Amygdala (tissue), 56 donors: ENCODE data around the gene GALNT9.
"Not testable (repeated sequence)": the region's sequence is repeated elsewhere in the genome, so short reads cannot be mapped to it uniquely, and the experiment has no call there.

Experiments used
- DNase-seq, 56 donors: peaks; one replicate each; lab custom pipeline; 2025; lab: John Stamatoyannopoulos, UW

Gene GALNT9

GRCh38 chr12:132315951-132316350 is 13.4 kb downstream of the GALNT9 start:
- DNase-seq = no peak

- DNase-seq = no peak
These were observed 13.9 kb downstream of the GALNT9 start for GRCh38 chr12:132315507-132315906.

DNA sequence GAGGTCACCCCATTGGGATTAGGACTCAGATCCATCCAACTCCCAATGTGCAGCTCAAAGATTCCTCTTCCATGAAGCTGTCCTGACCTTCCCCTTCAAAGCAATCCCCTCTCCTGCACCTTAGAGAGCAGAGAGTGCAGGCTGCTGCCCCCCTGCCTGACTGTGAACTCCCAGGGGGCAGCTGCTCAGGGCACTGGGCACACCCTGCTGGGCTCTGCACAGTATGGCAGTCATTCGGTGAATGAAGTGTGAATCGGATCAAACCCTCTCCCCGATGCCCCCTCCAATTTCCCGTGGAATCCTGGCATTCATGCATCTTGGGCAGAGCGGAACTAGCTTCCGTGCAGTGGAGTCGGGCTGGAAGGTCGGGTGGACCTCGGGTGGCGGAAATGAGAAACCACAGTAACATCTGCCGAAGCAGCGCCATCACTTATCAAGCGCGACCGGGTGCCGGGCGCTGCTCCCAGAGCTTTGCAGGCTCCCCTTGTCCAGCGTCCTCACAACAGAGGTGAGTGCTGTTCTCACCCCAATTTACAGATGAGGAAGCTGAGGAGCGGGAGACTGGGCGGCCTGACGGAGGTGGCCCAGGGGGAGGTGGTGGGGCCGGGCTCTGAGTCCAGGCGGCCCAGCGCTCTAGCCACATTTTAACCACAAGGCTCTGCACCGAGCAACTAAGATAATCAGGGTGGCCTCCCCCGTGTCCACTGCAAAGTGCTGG is 14.7 kb downstream of the GALNT9 start:
- no peak for DNase-seq

GRCh38 chr12:132314035-132314434 is 15.4 kb downstream of the GALNT9 start:
- no peak for DNase-seq

DNA sequence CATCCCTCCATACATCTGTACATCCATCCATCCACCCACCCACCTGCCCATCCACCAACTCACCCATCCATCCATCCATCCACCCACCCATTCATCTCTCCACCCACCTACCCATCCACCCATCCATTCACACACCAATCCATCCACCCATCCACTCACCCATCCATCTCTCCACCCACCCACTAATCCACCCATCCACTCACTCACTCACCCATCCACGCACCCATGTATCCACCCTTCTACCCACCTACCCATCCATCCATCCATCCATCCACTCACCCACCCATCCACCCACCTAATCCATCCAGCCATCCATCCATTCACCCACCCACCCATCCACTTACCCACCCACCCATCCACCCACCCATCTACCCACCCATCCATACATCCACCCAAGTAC is 16.2 kb downstream of the GALNT9 start:
- DNase-seq = no peak

DNA sequence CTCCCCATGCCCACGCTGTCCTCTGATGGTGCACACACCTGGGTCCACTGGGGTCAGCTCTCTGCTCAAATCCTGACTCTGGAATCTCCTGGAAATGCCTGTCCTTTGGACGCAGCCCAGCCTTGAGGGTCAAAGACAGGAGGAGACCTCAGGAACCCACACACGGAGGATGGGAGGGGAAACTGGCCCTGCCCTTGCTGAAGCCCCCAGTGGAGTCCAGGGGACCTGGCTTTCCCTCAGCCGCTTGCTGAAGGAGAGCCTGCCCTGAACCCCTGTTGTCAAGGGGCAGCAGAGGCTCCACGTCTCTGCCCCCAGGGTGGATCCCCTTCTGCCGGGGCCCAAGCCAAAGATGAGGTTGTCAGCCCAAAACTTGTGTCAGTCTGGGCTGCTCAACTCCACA is 16.9 kb downstream of the GALNT9 start:
- no peak for DNase-seq

DNA sequence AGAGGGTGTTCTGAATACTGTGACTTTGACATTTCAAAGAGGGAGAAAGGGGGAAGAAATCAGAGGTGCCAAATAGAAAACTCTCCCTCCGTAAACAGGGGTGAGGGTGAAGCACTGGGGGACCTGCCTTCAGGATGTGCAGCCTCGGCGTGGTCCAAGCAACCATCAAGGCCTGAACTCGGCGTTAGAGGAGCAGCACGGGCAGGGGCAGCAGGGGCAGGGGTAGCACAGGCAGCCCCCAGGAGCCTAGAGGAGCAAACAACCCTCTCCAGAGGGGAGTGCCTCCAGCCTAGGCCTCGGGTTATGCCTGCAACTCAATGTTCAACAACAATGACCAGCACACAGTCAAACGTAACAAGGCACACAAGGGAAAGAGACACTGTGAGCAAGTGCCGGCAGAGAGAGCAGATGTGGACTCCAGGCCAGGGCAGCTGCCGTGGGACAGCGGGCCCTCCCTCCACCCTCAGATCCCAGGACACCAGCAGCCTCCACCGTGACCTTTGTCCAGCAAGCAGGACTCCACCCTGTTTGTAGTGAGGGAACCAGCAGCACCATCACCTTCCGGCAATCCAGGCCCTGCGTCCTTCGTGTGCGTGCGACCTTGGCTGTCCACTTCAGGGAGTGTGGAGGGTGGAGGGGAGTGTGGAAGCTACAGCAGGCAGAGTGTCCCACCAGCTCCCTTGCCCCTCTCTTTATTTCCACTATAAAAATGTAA is 18.0 kb downstream of the GALNT9 start:
- no peak for DNase-seq

GRCh38 chr12:132310181-132311040 is 19.0 kb downstream of the GALNT9 start:
- peak in 4 of 56 donors; percentile 21 to 51 (median 30) for DNase-seq

GRCh38 chr12:132309596-132310086 is 19.7 kb downstream of the GALNT9 start:
- DNase-seq = no peak

- no peak for DNase-seq
These were observed 20.4 kb downstream of the GALNT9 start for GRCh38 chr12:132308853-132309595.

GRCh38 chr12:132307976-132308852 is 21.2 kb downstream of the GALNT9 start:
- DNase-seq = no peak

DNA sequence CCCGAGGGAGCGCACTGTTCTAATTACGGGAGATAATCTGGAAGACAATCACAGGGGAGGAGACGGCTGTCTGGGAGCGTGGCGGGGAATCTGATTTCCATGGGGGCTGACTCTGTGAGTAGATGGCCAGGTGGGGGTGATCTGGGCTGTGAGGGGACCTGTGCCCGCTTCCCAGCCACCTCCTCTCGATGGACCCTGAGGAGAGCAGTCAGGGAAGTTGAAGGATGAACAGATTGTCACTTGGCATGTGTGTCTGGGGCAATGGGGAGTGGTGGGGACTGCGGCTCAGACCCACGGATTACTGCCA is 22.6 kb downstream of the GALNT9 start:
- no peak for DNase-seq

DNA sequence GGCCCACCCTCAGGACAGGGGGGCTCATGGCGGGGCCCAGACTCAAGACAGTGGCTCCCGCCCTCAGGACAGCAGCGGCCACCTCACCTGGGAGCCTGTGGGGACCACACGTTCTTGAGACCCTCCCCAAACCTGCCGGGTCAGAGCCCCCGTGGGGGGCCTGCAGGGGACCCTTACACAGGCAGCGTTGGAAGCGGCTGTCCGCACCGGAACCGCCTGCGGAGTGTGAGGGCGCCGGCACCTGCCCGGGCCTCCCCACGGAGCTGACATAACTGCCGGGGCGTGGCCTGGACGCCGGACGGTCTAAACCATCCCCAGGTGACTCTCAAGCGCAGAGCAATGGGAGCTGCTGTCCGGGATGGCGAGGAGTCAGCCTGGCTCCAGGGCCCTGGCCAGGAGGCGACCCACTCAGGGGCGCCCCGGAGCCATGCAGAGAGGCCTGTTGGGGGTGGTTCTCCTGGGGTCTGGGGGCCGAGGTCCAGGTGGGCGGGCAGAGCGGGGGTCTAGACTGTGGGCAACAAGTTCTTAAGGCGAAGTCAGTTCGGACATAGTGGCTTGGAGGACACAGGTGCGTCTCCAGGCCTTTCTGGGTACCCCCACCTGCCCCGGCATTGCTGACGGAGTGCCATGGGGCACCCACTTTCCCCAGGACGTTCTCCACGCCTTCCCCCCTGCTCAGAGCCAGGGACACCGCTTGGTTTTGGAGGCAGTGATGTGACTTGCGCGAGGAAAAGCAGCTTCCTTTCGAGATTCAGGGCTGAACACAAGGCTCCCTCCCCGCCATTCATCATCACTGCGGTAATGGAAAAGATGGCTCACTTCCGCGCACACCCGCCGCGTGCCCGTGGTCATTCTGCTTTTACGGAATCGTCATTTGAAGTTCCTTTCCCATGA is 23.2 kb downstream of the GALNT9 start:
- DNase-seq = no peak

DNA sequence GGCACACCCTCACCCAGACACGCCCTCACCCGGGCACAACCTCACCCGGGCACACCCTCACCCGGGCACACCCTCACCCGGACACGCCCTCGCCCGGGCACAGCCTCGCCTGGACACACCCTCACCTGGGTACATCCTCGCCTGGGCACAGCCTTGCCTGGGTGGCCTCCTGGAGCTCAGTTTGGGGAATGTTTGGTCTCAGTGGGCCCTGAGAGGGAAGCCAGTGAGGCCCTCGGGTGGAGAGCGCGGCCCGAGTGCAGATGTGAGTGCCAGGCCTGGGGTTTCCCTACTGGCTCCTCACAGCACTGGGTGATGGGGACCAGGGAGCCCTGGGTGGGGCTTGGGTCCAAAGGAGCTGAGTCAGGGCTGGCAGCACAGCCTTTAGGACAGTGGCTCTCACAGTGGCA is 23.8 kb downstream of the GALNT9 start:
- DNase-seq = no peak

DNA sequence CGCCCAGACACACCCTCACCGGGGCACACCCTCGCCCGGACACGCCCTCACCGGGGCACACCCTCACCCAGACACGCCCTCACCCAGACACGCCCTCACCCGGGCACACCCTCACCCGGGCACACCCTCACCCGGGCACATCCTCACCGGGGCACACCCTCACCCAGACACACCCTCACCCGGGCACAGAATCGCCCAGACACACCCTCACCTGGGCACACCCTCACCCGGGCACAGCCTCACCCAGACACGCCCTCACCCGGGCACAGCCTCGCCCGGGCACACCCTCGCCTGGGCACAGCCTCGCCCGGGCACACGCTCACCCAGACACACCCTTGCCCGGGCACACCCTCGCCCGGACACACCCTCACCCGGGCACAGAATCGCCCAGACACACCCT is 24.5 kb downstream of the GALNT9 start:
- not testable (repeated sequence) for DNase-seq

GRCh38 chr12:132303853-132304373 is 25.5 kb downstream of the GALNT9 start:
- DNase-seq = not testable (repeated sequence)

GRCh38 chr12:132302466-132303358 is 26.7 kb downstream of the GALNT9 start:
- DNase-seq = no peak
